Stimulated activated CD8-positive, alpha-beta memory T cell treated with anti-CD3 and anti-CD28 coated beads, Interleukin-12 subunit alpha, Interleukin-12 subunit beta, amount 100 ng/mL, for 24 hours (primary cell): ENCODE results near the gene ARRB1.

Experiments
- DNase-seq: peaks from one replicate; pipeline ENCODE4 v3.0.0-alpha.2; 2020; ENCODE audit errors: extremely low read depth

ARRB1 gene

DNA sequence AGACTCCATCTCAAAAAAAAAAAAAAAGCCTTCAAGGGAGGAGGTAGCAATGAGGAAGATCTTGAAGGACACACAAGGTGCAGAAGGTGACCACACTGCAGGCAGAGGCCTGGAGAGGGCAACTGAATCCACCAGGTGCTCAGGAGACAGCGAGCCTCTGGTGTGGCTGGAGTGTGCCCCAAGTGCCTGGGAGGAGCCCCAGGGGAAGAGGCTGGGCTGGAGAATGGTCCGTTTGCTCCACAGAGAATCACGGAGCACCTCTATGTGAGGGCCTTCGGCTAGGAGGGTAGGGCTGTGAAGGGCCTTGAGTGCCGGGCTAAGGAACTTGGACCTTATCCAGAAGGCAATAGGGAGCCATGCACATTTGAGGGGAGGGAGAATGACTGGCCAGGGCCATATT is 50.3 kb downstream of the ARRB1 start:
- DNase-seq: no peak

DNA sequence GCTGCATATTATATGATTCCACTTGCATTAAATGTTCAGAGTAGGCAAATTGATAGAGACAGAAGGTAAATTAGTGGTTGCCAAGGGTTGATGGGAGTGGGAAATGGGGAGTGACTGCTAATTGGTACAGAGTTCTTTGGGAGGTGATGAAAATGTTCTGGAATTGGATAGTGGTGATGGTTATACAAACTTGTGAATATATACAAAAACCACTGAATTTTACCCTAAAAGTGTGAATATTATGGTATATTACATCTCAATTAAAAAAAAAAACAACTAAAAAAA is 52.5 kb downstream of the ARRB1 start:
- no peak for DNase-seq

DNA sequence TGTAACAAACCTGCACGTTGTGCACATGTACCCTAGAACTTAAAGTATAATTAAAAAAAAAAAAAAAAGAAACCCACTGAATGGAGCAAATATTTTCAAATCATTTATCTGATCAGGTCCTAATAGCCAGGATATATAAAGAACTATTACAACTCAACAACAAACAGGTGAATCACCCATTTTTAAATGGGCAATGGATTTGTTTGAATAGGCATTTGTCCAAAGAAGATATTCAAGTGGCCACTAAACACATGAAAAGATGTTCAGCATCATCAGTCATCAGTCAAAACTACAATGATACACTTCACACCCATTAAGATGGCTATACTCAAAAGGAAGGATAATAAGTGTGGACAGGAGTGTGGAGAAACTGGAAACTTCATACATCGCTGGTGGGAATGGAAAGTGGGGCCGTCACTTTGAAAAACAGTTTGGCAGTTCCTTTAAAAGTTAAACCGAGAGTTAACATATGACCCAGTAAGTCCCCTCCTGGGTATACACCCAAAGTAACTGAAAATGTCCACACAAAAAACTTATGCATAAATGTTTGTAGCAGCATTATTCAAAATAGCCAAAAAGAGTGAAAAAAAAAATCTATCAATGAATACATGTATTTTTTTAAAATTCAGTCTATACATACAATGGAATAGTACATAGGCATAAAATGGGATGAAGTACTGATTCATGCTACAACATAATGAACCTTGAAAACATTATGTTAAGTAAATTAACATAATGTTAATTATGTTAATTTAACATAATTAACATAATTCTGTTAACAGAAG is 53.1 kb downstream of the ARRB1 start:
- DNase-seq: no peak

DNA sequence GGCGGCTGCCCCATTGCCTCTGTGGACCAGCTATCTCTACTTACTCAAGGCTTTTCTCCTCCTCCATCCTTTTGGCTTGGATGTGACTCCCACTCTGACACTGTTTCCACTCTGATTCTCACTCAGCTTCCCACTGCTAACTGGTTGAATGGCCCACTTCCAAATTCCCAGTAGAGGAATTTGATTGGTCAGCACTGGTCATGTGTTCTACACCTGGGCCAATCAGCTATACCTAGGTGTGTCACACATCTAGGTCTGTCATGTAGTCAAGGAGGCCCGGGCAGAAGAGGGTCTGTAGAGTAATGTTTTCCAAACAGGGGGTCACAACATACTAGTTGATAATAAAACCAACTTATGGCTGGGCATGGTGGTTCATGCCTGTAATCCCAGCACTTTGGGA is 57.6 kb downstream of the ARRB1 start:
- DNase-seq: no peak

DNA sequence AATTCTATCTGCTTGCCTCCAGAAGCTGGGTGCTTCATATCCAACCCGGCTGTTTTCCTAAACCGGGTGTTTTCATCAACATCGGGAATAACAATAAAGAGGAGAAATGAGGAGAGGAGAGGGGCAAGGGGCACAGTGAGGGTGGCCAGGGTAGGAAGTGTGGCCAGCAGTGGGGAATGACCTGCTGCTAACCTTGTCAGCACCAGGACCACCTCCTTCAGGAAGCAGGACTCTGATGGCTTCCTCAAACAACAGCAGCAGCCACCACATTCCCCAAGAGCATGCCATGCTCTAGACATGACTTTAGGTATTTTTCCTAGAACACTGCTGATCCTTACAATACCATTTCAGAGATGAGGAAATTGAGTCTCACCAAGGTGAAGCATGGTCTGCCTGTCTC is 58.5 kb downstream of the ARRB1 start:
- no peak for DNase-seq

DNA sequence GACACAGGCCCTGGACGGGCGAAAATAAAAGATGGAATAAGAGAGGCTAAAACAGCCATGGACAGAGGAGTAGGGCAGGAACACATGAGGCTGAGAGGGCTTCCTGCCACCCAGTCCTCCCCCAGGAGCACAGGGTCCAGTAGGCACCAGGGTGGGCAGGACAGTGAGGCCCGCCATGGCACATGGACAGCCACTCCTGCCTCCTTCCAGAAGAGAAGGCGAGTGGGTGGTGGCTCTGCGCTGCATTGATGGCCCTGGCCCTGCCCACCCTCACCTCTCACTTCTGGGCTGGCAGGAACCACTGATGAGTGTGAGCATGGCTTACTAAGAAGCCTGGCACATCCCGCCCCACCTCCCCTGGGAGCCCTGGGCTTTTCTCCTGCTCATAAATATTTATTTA is 59.7 kb downstream of the ARRB1 start:
- DNase-seq: no peak

DNA sequence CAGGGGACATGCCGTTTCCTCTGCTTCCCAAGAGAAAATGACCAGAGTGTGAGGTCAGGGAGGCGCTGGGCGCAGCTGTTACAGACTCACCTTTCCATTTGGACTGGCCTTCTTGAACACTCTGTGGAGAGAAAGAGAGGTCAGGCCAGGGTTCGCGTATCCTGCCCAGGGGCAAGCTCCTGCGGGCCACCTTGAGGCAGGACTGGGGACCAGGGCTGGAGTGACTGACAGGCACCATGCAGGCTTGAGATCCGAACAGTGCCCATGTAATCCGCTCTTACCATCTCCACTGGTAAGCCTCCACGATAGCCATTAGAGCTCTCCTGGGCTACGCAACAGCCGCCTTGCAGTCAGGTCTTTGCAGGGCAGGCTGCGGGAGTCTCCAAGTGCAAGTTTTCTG is 61.5 kb downstream of the ARRB1 start:
- DNase-seq: no peak

DNA sequence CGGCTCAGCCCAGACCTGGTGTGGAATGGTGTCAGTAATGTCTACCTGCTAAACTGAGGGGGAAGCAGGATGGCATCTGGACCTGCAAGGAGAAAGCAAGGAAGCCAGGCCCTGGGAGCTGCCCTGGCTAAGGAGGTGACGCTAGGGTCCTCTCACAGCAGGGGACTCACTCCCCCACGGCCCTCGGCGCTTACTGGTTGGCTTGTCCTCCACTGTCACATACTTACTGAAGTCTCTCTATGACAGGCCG is 62.0 kb downstream of the ARRB1 start:
- no peak for DNase-seq

DNA sequence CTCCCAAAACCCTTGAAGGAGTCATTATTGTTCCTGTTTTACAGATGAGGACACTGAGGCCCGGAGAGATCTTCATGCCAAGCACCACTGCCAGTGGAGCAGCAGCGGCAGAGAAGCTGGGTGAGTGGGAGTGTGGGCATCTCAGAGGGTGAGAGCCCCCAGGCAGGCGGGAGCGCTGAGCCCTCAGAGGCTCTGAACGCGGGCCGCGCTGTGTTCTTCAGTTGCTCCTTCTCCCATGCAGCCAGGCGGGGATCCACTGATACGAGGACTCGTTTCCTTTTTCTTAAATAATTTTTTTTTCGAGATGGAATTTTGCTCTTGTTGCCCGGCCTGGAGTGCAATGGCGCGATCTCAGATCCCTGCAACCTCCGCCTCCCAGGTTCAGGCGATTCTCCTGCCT is 63.9 kb downstream of the ARRB1 start:
- no peak for DNase-seq

DNA sequence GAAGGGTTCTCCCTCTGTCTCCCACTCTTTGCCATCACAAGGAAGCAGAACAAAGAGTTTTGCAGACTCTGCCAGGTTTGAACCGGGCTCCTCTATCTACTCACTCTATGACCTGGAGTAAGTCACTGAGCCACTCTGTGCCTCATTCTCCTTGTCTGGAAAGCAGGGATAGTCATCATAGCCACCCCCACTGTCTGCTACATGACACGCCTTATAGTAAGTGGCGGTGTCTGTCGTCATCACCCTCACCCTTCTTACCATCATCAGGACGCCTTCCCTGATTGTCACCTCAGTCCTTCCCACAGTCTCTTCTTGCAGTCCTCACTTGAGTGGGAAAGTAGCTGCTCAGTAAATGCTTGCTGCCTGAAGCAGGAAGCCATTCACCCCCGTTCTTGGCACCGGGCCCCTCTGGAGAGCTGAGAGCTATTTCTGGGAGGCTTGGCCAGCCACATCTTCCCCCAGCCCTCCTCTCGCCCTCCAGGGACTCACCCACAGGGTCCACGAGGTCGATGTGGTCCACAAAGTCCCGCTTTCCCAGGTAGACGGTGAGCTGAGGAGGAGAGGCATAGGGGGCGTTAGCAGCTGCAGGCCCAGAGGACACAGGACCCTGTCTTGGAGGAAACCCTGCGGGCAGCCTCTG is 64.5 kb downstream of the ARRB1 start:
- DNase-seq: no peak

DNA sequence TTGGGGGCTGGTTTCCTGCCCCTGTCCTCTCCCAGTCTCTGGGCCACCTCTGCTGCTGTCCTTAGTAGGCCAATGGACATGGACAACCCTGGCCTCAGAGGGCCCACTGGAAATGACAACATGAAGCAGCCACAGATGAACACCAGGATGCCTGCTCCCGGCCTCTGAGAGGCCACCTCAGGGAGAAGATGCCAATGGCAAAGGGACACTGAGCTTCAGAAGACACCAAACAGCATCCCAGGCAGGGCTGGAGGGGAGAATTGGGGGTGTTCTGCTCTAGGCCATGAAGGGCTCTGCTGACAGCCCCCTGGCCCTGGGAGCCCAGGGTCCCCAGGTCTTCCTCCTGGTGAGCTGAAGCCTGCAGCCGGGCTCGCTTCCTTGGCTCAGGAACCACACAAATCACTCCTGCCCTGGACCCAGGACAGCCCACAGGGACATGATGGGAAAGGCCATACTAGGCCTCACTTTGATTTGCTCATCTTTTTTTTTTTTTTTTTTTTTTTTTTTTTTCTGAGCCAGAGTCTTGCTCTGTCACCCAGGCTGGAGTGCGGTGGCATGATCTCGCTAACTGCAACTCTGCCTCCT is 65.6 kb downstream of the ARRB1 start:
- no peak for DNase-seq

DNA sequence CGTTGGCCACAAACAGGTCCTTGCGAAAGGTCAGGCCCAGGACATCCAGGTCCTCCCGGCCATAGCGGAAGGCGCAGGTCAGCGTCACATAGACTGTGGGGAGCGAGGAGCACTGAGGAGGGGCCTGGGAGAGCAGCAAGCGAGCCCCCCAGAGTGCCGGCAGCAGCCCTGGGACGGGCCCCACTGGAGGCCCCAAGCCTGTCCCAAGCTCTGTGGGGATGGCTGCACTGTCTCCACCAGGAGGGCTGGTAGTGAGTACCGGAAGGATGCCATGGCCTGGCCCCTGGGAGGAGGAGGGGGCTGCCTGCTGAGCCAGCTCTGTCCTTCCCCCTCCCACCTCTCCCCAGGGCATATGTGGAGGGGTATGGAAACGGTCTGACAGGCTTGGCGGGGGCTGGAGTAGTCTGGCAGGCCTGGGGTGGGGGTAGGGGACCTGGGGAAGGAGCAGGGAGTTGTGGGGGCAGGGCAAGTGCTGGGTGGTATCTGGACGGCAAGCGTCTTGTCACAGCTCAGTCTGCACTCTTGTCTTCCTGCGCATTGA is 68.0 kb downstream of the ARRB1 start:
- DNase-seq: no peak

DNA sequence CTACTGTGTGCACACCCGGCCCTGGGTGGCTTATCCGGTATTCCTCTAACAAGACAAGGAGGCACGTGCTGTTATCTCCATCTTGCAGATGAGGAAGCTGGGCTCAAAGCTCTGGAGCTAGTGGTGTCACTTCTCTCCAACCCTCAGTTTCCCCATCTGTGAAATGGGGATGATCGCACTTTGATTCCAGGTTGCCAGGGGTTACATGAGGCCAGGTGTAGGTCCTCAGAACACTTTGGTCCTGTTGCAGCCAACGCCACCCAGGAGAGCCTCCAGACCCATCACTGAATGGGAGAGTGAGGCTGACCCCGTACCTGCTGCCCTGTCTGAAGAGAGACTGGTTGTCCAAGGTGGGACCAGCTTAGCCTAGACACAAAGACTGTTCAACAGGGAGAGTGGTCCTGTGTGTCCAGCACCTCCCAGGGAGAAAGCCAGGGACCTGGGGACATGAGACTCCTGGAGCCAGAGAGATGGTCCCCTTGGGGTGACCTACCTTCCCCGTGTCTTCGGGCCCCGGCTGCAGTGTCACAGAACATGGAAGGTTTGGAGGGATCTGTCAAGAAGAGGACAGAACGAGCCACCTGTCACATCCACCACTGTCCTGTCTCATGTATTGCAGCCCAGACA is 69.9 kb downstream of the ARRB1 start:
- no peak for DNase-seq

DNA sequence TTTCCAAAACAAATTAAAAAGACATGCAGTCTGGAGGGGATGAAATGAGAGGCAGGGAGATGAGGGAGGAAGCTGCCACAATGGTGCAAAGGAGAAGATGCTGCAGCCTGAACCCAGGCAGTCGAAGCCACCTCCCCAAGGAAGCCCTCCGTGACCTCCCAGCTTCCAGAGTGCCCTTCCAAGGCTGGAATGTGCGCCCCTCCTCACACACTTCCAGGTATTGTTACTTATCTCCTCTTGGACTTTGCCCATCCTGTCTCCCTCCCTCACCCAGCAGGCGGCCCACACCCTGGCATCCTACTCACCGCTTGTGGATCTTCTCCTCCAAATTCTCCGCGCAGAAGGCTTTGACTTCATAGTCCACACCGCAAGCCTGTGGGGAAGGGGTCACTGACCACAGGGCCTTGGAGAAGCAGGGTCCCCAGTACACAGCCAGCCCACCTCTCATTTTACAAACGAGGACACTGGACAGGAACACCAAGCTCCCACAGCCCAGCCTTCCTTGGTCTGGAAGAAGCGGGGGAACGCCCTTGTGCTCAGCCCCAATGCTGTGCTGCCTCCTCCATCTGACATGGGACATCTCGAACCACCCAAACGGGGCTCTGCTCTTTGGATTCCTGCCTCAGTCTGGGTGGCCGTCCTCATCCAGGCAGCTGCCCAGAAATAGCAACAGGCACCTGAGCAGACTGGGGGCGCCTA is 70.5 kb downstream of the ARRB1 start:
- DNase-seq: no peak

DNA sequence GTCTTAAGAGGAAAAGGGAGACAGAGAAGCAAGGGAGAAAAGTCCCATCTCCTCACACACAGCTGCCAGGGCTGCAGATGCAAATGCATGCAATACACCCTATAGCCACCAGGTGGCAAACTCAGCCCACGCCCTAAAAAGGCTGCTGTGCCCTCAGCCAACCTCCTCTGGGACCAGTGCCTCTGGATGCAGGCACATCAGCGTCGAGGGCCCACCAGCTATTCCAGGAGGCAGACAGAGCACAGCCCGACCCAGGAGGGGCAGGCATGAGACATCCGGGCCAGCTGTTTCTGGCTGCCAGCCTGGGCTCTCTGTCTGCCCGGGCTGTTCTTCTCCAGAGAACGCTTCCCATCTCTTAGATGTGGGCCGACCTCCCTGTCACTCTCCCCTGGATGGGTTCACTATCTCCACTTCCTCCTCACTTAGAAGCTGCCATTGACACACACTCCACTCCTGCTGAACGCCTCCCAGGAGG is 71.2 kb downstream of the ARRB1 start:
- DNase-seq: peak; percentile 21

DNA sequence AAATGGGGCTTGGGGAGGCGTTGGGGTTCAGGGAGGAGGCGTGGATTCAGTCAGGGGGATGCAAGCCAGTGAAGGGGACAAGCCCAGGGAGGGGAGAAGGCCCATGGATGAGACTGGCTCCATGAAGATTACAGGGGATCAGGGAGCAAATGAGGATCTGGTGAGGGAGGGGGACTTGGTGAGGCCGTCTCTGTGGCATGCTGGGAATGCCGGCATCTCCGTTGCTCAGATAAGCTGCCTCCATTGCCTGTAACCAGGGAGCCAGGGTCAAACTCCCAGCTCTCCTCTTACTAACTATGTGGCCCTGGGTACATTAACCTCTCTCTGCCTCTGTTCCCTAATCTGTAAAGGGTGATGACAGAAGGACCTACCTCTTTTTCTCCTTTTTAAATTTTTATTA is 72.2 kb downstream of the ARRB1 start:
- no peak for DNase-seq

DNA sequence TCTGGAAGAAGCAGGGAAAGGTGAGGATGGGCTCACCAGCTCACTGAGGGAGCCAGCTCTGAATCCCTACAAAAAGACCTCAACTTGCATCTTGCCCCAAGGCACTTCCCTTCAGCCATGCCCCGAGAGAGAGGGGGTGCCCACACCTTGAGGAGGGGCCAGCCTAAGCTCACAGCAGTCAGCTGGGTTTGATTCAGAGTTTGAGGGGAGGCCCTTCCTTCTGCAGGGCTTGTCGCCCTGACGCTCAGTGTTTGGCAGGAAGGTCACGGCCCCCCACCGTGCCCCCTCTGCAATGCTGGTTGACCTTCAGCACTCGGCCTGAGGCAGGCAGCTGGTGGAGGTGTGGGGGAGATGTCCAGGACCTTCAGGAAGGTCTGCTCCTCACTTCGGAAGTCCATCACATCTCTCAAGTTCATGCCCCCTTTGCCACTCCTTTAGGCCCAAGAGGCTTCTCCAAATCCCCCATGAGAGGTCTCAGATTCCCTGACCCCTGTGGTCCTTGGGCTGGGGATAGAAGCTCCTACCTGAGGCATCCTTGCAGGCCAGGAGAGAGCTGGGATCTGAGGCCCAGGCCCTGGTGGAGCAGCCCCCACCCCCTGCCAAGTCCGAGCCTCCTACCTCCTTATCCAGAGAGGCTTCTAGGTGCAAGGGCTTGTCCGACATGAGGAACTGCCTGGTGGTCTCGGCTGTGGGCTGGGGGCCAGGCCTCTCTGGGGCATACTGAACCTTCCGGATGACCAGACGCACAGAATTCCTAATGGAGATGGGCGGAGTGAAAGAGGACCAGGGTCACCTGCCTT is 73.3 kb downstream of the ARRB1 start:
- DNase-seq: no peak

DNA sequence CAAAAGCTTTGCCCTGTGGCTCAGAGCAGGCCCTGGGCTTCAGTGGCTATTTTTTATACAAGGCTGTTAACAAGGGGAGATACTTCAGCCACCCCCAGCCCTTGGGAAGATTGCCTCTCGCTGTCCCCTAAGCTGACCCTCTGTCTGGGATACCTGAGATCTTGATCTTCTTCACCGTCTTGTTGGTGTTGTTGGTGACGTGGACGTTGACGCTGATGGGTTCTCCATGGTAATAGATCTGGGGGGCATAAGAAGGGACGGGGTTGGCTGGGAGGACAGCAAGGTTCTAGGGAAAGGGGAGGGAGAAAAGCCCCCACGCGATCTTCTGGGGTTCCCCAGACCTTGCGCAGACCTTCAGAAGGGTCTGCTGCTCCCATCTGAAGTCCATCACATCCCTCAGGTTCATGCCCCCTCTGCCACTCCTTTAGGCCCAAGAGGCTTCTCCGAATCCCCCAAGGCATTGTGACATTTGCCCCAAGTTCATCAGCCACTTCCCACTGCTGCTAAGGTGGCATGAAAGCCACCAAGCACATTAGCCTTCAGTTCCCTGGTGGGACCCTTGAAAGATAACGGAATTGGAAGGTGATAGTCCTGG is 74.2 kb downstream of the ARRB1 start:
- no peak for DNase-seq

DNA sequence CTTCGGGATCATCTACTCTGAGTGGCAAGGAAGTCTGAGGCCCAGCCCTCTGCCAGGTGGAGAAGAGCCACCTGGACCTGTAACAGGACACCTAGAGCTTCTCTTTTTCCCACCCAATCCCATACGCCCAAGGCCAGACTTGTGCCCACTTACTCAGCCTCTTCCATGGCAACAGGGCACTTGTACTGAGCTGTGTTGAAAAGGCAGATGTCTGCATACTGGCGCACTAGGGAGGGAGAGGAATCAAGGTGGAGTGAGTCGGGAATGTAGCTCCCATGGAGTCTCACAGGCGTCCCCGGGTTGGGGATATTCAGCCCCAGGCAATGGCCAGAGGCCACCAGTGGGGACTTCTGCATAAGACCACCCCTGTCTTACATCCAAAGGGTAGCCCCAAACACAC is 74.8 kb downstream of the ARRB1 start:
- DNase-seq: no peak

DNA sequence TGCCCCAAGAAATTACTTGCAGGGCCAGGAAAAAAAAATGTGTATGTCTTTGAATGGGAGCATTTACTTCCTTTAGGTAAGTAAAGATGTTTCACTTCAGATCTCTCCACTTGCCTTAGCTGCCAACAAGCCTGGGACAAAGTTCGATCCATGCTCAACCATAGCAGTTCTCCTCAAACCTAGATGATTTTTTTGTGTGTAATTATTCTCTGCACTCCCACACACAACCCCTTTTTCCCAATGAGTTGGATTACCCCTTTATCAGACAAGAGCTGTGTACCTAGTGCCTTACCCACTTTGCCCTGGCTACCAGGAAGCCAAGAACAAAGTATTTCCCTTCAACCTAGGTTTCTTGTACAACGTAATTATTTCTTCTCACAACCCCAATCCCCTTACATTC is 75.3 kb downstream of the ARRB1 start:
- DNase-seq: no peak

DNA sequence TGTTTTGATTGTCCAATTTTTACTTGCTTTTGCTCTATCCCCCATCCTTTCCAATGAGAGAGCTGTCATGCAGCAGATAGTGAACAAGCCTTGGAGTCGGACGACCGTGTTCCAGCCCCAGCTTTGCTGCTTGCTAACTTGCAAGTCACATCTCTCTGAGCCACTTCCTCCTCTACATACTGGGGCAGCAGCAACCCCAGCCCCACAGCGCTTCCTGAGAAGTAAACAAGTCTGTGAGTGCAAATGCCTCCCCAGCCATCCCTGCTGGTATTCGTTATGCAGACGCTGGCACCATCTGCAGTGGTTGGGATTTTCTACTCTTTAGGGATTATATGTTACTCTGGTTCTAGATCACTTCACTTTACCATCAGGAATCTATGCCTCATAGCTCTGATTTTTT is 75.9 kb downstream of the ARRB1 start:
- DNase-seq: peak; percentile 31
